HL-60 (cell line): ENCODE results near the gene KMT2C.

Experiments
- DNase-seq, 2 experiments: peaks; one replicate each; pipeline ENCODE4 v3.0.0-alpha.2; 2010 to 2020; ENCODE audit warnings: low read depth in 1 of 2, low spot score in 1 of 2
- H3K27ac ChIP-seq: fragments of 250-450 bp; sonication (Bioruptor Pico); replicated peaks from 2 replicates; pipeline ENCODE4 v1.5.1; 2020; ENCODE audit warnings: mild to moderate bottlenecking, moderate library complexity
- H3K27me3 ChIP-seq: fragments of 250-450 bp; sonication (Bioruptor Pico); 2 replicates; pipeline ENCODE4 v1.5.1; 2021; ENCODE audit warnings: mild to moderate bottlenecking, moderate library complexity; ENCODE audit not compliant: insufficient read depth, poor library complexity, severe bottlenecking
- H3K4me3 ChIP-seq: replicated peaks from 2 replicates; pipeline ENCODE4 v1.5.1; 2011; ENCODE audit warnings: mild to moderate bottlenecking, control low read depth, low read length; ENCODE audit not compliant: insufficient read depth
- GABPA ChIP-seq: IDR thresholded peaks from 2 replicates; pipeline ENCODE4 v1.6.1; 2012; ENCODE audit warnings: low read depth
- POLR2AphosphoS5 ChIP-seq: IDR thresholded peaks from 2 replicates; pipeline ENCODE4 v1.6.1; 2012; ENCODE audit warnings: low read depth
- SPI1 ChIP-seq: IDR thresholded peaks from 2 replicates; pipeline ENCODE4 v1.6.1; 2012; ENCODE audit warnings: low read depth, mild to moderate bottlenecking, borderline replicate concordance
- TF ChIP-seq, protein P1 (sequence below): IDR thresholded peaks from one replicate; pipeline ENCODE4 v1.5.1; 2011; ENCODE audit warnings: low read length, control low read depth, inconsistent platforms; ENCODE audit not compliant: insufficient read depth
- TF ChIP-seq, protein P2 (sequence below): IDR thresholded peaks from 2 replicates; pipeline ENCODE4 v1.6.1; 2012; ENCODE audit warnings: low read depth; ENCODE audit not compliant: insufficient replicate concordance

Gene KMT2C

DNA sequence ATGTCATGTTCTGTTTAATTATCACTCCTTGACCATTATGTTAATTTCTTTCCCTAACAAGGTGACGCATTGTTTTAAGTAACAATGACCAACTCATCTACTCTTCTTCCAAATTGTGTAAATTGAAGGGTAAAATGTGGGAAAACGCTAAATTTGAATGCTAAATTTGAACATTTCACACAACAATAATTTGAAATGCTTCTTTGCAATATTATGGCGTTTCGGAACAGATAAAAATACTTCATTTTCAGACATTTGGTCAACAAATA, 29.2 kb upstream of the KMT2C start:
- H3K27ac ChIP-seq, result peak overlapping the region; percentile 98
- DNase-seq, result no peak

DNA sequence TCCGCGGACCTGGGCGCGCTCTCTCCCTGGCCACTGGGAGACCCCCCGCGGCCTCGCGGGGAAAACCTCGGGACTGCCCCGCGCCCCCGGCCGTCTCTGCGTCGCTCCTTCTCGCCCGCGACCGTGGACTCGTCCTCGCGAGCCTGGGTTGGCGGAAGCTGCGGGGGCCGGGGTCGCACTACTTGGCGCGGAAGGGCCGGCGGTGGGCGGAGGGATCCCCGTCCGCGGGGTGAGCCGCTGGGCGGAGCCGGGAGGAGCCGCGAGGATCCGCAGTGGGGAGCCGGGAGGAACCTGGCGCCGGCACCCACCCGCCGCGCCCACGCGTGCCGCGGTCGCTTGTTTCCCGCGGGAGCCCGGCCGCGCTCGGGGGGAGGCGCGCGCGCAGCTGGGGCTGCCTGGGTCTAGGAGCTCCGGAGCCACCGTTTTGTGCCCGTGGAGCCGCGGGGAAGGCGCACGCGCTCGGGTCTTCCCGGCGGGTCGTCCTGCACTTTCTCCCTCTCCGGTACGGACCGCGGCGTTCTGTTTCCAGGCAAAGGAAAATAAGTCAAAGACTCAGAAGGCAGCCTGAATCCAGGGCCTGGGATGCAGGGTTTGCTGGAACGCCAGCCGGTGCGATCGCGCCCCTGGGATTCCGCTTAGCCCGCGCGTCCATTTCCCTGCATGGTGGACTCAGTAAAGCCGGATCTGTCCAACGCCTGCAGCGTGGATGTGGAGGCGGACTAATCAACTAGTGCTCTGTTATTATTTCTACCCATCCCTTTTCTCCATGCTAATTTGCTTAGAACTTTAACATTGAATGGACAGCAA, 28.7 kb upstream of the KMT2C start:
- Histone ChIP-seq H3K4me3 (peak overlapping the region; percentile 73), H3K27ac (peak overlapping the region; percentile 98), H3K27me3 (no peaks in the 10 kb centered on the region)
- peak; percentile 77 to 81 for DNase-seq
- TF ChIP-seq, protein P1, sequence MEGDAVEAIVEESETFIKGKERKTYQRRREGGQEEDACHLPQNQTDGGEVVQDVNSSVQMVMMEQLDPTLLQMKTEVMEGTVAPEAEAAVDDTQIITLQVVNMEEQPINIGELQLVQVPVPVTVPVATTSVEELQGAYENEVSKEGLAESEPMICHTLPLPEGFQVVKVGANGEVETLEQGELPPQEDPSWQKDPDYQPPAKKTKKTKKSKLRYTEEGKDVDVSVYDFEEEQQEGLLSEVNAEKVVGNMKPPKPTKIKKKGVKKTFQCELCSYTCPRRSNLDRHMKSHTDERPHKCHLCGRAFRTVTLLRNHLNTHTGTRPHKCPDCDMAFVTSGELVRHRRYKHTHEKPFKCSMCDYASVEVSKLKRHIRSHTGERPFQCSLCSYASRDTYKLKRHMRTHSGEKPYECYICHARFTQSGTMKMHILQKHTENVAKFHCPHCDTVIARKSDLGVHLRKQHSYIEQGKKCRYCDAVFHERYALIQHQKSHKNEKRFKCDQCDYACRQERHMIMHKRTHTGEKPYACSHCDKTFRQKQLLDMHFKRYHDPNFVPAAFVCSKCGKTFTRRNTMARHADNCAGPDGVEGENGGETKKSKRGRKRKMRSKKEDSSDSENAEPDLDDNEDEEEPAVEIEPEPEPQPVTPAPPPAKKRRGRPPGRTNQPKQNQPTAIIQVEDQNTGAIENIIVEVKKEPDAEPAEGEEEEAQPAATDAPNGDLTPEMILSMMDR, result no peak
- TF ChIP-seq GABPA (peak; percentile 26; the same call in 1 of the 2 replicates), SPI1 (no peak; the same call in 1 of the 2 replicates), POLR2AphosphoS5 (peak; percentile 69)
- TF ChIP-seq, protein P2, sequence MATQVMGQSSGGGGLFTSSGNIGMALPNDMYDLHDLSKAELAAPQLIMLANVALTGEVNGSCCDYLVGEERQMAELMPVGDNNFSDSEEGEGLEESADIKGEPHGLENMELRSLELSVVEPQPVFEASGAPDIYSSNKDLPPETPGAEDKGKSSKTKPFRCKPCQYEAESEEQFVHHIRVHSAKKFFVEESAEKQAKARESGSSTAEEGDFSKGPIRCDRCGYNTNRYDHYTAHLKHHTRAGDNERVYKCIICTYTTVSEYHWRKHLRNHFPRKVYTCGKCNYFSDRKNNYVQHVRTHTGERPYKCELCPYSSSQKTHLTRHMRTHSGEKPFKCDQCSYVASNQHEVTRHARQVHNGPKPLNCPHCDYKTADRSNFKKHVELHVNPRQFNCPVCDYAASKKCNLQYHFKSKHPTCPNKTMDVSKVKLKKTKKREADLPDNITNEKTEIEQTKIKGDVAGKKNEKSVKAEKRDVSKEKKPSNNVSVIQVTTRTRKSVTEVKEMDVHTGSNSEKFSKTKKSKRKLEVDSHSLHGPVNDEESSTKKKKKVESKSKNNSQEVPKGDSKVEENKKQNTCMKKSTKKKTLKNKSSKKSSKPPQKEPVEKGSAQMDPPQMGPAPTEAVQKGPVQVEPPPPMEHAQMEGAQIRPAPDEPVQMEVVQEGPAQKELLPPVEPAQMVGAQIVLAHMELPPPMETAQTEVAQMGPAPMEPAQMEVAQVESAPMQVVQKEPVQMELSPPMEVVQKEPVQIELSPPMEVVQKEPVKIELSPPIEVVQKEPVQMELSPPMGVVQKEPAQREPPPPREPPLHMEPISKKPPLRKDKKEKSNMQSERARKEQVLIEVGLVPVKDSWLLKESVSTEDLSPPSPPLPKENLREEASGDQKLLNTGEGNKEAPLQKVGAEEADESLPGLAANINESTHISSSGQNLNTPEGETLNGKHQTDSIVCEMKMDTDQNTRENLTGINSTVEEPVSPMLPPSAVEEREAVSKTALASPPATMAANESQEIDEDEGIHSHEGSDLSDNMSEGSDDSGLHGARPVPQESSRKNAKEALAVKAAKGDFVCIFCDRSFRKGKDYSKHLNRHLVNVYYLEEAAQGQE, result peak; percentile 14

More for the DNA sequence above, 29.2 kb upstream of the KMT2C start:
- TF ChIP-seq GABPA, result no peak
- no peak for TF ChIP-seq POLR2AphosphoS5
- TF ChIP-seq, protein P1, result no peak
- no peak for TF ChIP-seq SPI1
- TF ChIP-seq, protein P2, result no peak
- Histone ChIP-seq H3K4me3 (peak overlapping the region; percentile 73), H3K27me3 (no peaks in the 10 kb centered on the region)

DNA sequence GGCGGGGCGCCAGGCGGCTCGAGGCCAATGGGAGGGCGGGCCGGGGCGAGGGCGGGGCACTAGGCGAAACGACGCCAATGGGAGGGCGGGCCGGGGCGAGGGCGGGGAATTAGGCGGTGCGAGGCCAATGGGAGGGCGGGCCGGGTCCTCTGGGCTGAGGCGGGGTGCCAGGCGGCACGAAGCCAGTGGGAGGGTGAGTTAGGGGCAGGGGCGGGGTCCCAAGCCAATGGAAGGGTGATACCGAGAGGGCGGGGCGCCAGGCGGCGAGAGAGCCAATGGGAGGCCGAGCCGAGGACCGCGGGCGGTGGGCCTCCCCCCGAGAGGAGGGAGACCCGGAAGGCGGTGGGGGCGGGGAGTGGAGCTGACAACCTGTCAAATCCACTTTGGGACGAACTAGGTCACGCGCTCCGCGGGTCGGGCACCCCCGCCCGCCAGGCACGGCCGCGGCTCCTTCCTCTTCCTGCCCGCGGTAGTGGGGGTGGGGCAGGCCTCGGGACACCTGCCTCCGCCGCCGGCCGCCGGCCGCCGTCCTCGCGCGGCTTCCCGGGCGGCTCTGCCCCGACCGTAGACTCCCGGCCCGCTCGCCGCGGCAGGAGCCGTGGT, 28.0 kb upstream of the KMT2C start:
- H3K27ac ChIP-seq, result peak overlapping the region; percentile 98
- DNase-seq, result peak; percentile 94 to 100
- TF ChIP-seq GABPA (0 out of 2 replicates have a peak, but pooled peaks have one; percentile 48), SPI1 (peak; percentile 33; the same call in 1 of the 2 replicates), POLR2AphosphoS5 (peak; percentile 35; the same call in 1 of the 2 replicates)
- TF ChIP-seq, protein P1, result no peak
- TF ChIP-seq, protein P2, result no peak
- peak overlapping the region; percentile 73 for H3K4me3 ChIP-seq
- H3K27me3 ChIP-seq, result no peaks in the 10 kb centered on the region
